ENCODE measurements around the gene THSD1.

The THSD1 gene

DNA sequence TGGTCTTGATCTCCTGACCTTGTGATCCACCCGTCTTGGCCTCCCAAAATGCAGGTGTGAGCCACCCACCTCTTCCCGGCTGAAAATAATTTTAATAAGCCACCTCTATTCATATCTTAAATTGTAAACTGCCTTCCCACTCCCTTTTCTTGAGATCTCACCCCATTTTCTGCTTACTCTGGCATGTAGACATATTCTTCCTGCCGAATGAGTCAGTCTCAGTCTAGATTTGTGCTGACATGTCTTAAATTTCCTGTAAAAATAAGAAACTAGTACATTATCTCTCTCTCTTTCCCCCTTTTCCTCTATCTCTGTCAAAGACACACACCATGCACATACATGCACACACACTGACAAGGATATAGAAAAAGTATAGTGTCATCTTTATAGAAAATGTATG lies 60.9 kb downstream of the THSD1 start:
- no peak for TF ChIP-seq SIN3A (IDR thresholded peaks at IDR 0.05; ENCODE audit: borderline replicate concordance, insufficient read depth, low read length)
- TF ChIP-seq FOXP2 (optimal IDR thresholded peaks at IDR 0.05; ENCODE audit: borderline replicate concordance, extremely low read depth, extremely low read length, insufficient read depth) = no peak
- no peak for TF ChIP-seq POLR2AphosphoS5 (IDR thresholded peaks at IDR 0.05; ENCODE audit: low read depth, low read length)
- TF ChIP-seq, protein P1, sequence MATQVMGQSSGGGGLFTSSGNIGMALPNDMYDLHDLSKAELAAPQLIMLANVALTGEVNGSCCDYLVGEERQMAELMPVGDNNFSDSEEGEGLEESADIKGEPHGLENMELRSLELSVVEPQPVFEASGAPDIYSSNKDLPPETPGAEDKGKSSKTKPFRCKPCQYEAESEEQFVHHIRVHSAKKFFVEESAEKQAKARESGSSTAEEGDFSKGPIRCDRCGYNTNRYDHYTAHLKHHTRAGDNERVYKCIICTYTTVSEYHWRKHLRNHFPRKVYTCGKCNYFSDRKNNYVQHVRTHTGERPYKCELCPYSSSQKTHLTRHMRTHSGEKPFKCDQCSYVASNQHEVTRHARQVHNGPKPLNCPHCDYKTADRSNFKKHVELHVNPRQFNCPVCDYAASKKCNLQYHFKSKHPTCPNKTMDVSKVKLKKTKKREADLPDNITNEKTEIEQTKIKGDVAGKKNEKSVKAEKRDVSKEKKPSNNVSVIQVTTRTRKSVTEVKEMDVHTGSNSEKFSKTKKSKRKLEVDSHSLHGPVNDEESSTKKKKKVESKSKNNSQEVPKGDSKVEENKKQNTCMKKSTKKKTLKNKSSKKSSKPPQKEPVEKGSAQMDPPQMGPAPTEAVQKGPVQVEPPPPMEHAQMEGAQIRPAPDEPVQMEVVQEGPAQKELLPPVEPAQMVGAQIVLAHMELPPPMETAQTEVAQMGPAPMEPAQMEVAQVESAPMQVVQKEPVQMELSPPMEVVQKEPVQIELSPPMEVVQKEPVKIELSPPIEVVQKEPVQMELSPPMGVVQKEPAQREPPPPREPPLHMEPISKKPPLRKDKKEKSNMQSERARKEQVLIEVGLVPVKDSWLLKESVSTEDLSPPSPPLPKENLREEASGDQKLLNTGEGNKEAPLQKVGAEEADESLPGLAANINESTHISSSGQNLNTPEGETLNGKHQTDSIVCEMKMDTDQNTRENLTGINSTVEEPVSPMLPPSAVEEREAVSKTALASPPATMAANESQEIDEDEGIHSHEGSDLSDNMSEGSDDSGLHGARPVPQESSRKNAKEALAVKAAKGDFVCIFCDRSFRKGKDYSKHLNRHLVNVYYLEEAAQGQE (IDR thresholded peaks at IDR 0.05; ENCODE audit: insufficient read depth in 1 of 2, low read depth in 2 of 2, low read length in 2 of 2) = no peak
- no peak for TF ChIP-seq TAF1 (IDR thresholded peaks at IDR 0.05; ENCODE audit: borderline replicate concordance, insufficient read depth, low read length)

DNA sequence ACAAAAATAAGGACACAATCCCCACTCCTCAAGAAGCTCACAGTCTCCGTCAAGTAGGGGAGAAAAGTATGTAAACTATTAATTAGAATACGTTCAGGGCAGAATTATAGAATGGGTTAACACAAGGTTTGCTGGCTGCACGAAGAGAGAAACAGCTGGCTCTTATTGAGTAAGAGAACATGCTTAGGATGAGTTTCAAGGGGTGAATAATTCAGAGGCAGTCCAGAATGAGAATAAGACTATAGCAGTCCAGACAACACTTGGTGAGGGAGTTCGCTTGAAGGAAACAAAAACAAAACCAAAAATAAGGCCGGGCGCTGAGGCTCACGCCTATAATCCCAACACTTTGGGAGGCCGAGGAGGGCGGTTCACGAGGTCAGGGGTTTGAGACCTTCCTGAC lies 61.9 kb downstream of the THSD1 start:
- no peak for TF ChIP-seq TAF1 (IDR thresholded peaks at IDR 0.05; ENCODE audit: borderline replicate concordance, insufficient read depth, low read length)
- TF ChIP-seq, protein P1 (IDR thresholded peaks at IDR 0.05; ENCODE audit: insufficient read depth in 1 of 2, low read depth in 2 of 2, low read length in 2 of 2) = no peak
- no peak for TF ChIP-seq POLR2AphosphoS5 (IDR thresholded peaks at IDR 0.05; ENCODE audit: low read depth, low read length)
- no peak for TF ChIP-seq SIN3A (IDR thresholded peaks at IDR 0.05; ENCODE audit: borderline replicate concordance, insufficient read depth, low read length)
- no peak for TF ChIP-seq FOXP2 (optimal IDR thresholded peaks at IDR 0.05; ENCODE audit: borderline replicate concordance, extremely low read depth, extremely low read length, insufficient read depth)

Measured in PFSK-1 (cell line).